ENCODE data around the gene CDHR1. TPM values are rescaled to one million over a fixed set of nuclear protein-coding genes. Genes with fewer than 3 reads are reported as not detected.

The CDHR1 gene
- total and polyA plus RNA-seq, 2 experiments from 2014 or later, result 3.2 to 6.6 TPM

GRCh38 chr10:84155521-84155920 is 38.8 kb upstream of the CDHR1 start:
- no peak overlapping the region for H3K4me2 ChIP-seq
- no peaks in the 10 kb centered on the region for H3K79me2 ChIP-seq (replicated peaks; ENCODE audit: insufficient read depth)
- no peak overlapping the region for H3K27ac ChIP-seq (ENCODE audit: low read depth)
- ATAC-seq, result no peak; the same call in 2 of the 3 replicates
- Mint-ChIP-seq H3K27ac (no peak overlapping the region), H3K4me1 (peaks cover 23% of the 10 kb centered on the region), H3K27me3 (ENCODE audit: insufficient read depth, low read depth, poor library complexity) (no peaks in the 10 kb centered on the region), H3K36me3 (ENCODE audit: low read depth) (peaks cover 43% of the 10 kb centered on the region), H3K4me3 (no peak overlapping the region), H3K9me3 (no peaks in the 10 kb centered on the region)
- H2AFZ ChIP-seq, result no peak overlapping the region
- DNase-seq (ENCODE audit: low spot score), result no peak
- TF ChIP-seq ZNF114 (CRISPR knock-in tag; IDR thresholded peaks at IDR 0.05) (no peak), EZH2 (IDR thresholded peaks at IDR 0.05; ENCODE audit: low read depth, unreplicated experiment) (no peak), CREB1 (CRISPR knock-in tag; IDR thresholded peaks at IDR 0.05; ENCODE audit: low read depth) (no peak), REST (IDR thresholded peaks at IDR 0.05; ENCODE audit: unreplicated experiment) (no peak), POLR2AphosphoS5 (IDR thresholded peaks at IDR 0.05; ENCODE audit: low read depth) (no peak), EZH2phosphoT487 (IDR thresholded peaks at IDR 0.05; ENCODE audit: unreplicated experiment) (no peak), NANOG (IDR thresholded peaks at IDR 0.05; ENCODE audit: borderline replicate concordance) (no peak), JUNB (IDR thresholded peaks at IDR 0.05; ENCODE audit: unreplicated experiment) (no peak), ETS1 (IDR thresholded peaks at IDR 0.05) (no peak), STAT1 (IDR thresholded peaks at IDR 0.05; ENCODE audit: unreplicated experiment) (no peak), CTCF (conservative IDR thresholded peaks at IDR 0.05; ENCODE audit: low read depth in 2 of 2) (no peak), ZNF462 (CRISPR knock-in tag; IDR thresholded peaks at IDR 0.05) (no peak)
- peaks cover 24% of the 10 kb centered on the region; the same call in 1 of the 2 replicates for H3K36me3 ChIP-seq (ENCODE audit: insufficient read depth)
- no peaks in the 10 kb centered on the region for H3F3A ChIP-seq (replicated peaks; ENCODE audit: low read depth)
- no peak overlapping the region for H3K4me3 ChIP-seq
- H3K9me2 ChIP-seq (ENCODE audit: insufficient read depth), result no peaks in the 10 kb centered on the region
- H3K27me3 ChIP-seq (ENCODE audit: insufficient read depth), result no peaks in the 10 kb centered on the region
- no peaks in the 10 kb centered on the region for H4K20me1 ChIP-seq (replicated peaks; ENCODE audit: insufficient read depth)
- H3K4me1 ChIP-seq (ENCODE audit: insufficient read depth), result peaks cover 13% of the 10 kb centered on the region

Data from GM23338 (cell line).